ENCODE data around the gene HOXB2. TPM values are rescaled to one million over a fixed set of nuclear protein-coding genes. Genes with fewer than 3 reads are reported as not detected.

The HOXB2 gene
- total RNA-seq, 4 donors from 2014 or later: 36.3 to 86.4 (median 63.4) TPM

DNA sequence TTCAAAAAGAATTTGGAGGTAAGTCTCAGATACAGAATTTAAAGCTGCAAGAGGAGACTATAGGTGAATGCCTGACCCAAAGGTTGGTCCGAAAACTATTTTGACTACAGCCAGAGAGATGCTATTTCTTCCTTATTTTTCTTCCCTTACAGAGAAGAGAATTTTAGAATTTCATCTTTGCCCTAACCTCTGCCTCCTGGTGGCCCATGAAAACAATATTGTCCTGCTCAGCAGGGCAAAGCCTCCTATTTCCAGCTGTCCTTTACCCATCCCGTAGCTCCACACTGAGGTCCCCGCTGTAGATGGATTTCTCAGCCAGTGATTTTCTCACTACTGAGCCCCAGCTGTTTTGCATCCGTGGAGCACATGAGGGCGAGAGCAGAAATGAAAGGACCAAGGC is 38.7 kb downstream of the HOXB2 start:
- Histone ChIP-seq H3K27me3 (no peaks in the 10 kb centered on the region), H3K36me3 (no peaks in the 10 kb centered on the region)

DNA sequence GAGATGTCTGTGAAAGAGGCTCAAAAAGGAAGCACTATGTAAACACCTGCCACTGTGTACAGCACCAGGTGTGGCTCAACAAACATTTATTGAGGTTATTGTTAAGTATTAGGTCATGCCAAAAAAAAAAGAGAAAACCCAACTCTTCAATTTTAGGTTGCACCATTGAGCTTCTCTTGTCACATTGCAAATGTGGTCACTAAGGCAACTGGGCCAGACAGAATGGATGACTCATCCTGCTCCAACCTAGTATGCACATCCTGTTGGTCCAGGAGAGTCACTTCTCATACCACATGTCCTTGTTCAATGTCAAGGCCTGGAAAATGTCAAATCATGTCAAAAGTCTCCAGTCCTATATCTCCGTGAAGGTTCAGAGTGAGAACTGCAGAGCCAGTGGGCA is 39.1 kb downstream of the HOXB2 start:
- no peaks in the 10 kb centered on the region for H3K36me3 ChIP-seq
- 28% methylated on average over 1 of the region's 1 CpG for WGBS
- H3K4me1 ChIP-seq: peaks cover 0 to 29% (median 12%) of the 10 kb centered on the region in 4 donors
- intact Hi-C loops (cut with DNase I): no loop called here
- no peak overlapping the region for H3K27ac ChIP-seq (replicated peaks in 1 of 4)
- TF ChIP-seq POLR2AphosphoS5 (IDR thresholded peaks at IDR 0.05) (peak; percentile 46 to 68), EP300 (IDR thresholded peaks at IDR 0.05) (no peak)
- H3K9me3 ChIP-seq: no peaks in the 10 kb centered on the region
- no peaks in the 10 kb centered on the region for H3K27me3 ChIP-seq
- H3K4me3 ChIP-seq: no peak overlapping the region
- DNase-seq (ENCODE audit: extremely low spot score): no peak

More for the DNA sequence above, 38.7 kb downstream of the HOXB2 start:
- WGBS: 70% methylated on average over 5 of the region's 5 CpGs
- no peaks in the 10 kb centered on the region for H3K9me3 ChIP-seq
- no peak overlapping the region for H3K27ac ChIP-seq (replicated peaks in 1 of 4)
- no peak overlapping the region for H3K4me3 ChIP-seq
- no peak for DNase-seq (ENCODE audit: extremely low spot score)
- intact Hi-C loops (cut with DNase I): no loop called here
- TF ChIP-seq POLR2A (IDR thresholded peaks at IDR 0.05; ENCODE audit: low read depth): no peak
- TF ChIP-seq, protein P1, sequence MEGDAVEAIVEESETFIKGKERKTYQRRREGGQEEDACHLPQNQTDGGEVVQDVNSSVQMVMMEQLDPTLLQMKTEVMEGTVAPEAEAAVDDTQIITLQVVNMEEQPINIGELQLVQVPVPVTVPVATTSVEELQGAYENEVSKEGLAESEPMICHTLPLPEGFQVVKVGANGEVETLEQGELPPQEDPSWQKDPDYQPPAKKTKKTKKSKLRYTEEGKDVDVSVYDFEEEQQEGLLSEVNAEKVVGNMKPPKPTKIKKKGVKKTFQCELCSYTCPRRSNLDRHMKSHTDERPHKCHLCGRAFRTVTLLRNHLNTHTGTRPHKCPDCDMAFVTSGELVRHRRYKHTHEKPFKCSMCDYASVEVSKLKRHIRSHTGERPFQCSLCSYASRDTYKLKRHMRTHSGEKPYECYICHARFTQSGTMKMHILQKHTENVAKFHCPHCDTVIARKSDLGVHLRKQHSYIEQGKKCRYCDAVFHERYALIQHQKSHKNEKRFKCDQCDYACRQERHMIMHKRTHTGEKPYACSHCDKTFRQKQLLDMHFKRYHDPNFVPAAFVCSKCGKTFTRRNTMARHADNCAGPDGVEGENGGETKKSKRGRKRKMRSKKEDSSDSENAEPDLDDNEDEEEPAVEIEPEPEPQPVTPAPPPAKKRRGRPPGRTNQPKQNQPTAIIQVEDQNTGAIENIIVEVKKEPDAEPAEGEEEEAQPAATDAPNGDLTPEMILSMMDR (IDR thresholded peaks at IDR 0.05): no peak
- no peak for TF ChIP-seq POLR2AphosphoS5 (IDR thresholded peaks at IDR 0.05)
- TF ChIP-seq EP300 (IDR thresholded peaks at IDR 0.05): no peak
- peaks cover 0 to 24% (median 8%) of the 10 kb centered on the region in 4 donors for H3K4me1 ChIP-seq

DNA sequence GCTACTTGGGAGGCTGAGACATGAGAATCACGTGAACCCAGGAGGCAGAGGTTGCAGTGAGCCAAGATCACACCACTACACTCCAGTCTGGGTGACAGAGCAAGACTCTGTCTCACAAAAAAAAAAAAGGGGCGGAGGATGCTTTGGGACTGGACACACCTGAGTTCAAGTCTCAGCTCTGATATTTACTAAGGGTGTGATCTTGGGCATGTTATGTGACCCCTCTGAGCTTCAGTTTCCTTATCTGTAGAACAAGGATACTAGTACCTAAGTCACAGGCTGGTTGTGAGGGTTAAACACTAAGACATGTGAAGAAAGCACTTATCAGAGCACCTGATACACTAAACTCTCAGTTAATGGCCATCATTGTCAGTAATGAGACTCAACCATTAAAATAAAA is 40.0 kb downstream of the HOXB2 start:
- no peaks in the 10 kb centered on the region for H3K9me3 ChIP-seq
- no peaks in the 10 kb centered on the region for H3K36me3 ChIP-seq
- 90% methylated on average over 2 of the region's 2 CpGs for WGBS
- TF ChIP-seq, protein P1 (IDR thresholded peaks at IDR 0.05): no peak
- TF ChIP-seq POLR2A (IDR thresholded peaks at IDR 0.05; ENCODE audit: low read depth) (no peak), POLR2AphosphoS5 (IDR thresholded peaks at IDR 0.05) (no peak), EP300 (IDR thresholded peaks at IDR 0.05) (no peak)
- H3K4me3 ChIP-seq: no peak overlapping the region
- DNase-seq (ENCODE audit: extremely low spot score): no peak
- H3K4me1 ChIP-seq: peaks cover 0 to 35% (median 16%) of the 10 kb centered on the region in 4 donors
- no peak overlapping the region for H3K27ac ChIP-seq (replicated peaks in 1 of 4)
- no peaks in the 10 kb centered on the region for H3K27me3 ChIP-seq
- intact Hi-C loops (cut with DNase I): no loop called here

DNA sequence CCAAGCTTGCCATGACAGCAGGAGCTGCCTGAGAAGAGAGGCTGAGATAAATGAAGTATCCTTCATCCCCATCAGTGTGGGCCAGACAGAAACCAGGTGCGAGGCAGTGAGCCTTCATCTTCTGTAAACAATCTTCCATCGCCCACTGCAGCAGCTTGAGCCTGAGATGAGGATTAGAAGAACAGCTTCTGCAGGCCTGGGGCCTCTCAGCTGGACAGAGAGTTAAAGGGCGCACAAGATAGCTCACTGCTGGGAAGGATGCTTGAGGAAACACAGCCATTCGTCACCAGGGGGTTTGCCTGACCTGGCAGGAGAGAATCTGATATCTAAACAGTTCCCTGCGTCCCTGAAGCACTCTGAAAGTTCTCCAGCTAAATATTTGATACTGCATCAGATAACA is 41.2 kb downstream of the HOXB2 start:
- no peaks in the 10 kb centered on the region for H3K36me3 ChIP-seq
- peak overlapping the region in 2 of 4 donors; percentile 11 to 56 for H3K27ac ChIP-seq (replicated peaks in 1 of 4)
- H3K9me3 ChIP-seq: no peaks in the 10 kb centered on the region
- intact Hi-C loops (cut with DNase I): no loop called here
- WGBS: 63% methylated on average over 5 of the region's 5 CpGs
- no peaks in the 10 kb centered on the region for H3K27me3 ChIP-seq
- H3K4me1 ChIP-seq: peaks cover 0 to 35% (median 16%) of the 10 kb centered on the region in 4 donors
- TF ChIP-seq, protein P1 (IDR thresholded peaks at IDR 0.05): no peak
- TF ChIP-seq EP300 (IDR thresholded peaks at IDR 0.05) (no peak), POLR2A (IDR thresholded peaks at IDR 0.05; ENCODE audit: low read depth) (no peak), POLR2AphosphoS5 (IDR thresholded peaks at IDR 0.05) (no peak)
- H3K4me3 ChIP-seq: no peak overlapping the region
- no peak for DNase-seq (ENCODE audit: extremely low spot score)

DNA sequence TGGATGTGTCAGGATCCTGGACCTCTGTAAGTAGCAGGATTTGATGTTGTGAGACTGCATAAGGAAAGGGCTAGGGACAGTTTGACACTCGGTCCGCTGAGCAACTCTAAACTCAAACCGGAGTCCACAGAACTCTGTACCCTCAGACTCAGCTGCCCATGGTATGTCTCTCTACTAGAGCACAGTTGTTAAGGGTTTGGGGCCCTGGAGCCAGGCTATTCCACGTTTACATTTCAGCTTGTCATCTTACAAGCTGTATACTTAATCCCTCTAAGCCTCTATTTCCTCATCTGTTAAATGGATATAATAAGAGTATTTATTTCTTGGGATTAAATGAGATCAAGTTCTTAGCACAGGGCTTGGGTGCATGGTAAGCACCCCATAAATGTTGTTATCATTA is 42.0 kb downstream of the HOXB2 start:
- Histone ChIP-seq H3K4me3 (no peak overlapping the region), H3K4me1 (peaks cover 0 to 35% (median 17%) of the 10 kb centered on the region in 4 donors), H3K27me3 (no peaks in the 10 kb centered on the region), H3K36me3 (no peaks in the 10 kb centered on the region), H3K27ac (replicated peaks in 1 of 4) (no peak overlapping the region), H3K9me3 (no peaks in the 10 kb centered on the region)
- DNase-seq (ENCODE audit: extremely low spot score): no peak
- TF ChIP-seq, protein P1 (IDR thresholded peaks at IDR 0.05): no peak
- no peak for TF ChIP-seq POLR2AphosphoS5 (IDR thresholded peaks at IDR 0.05)
- no peak for TF ChIP-seq EP300 (IDR thresholded peaks at IDR 0.05)
- TF ChIP-seq POLR2A (IDR thresholded peaks at IDR 0.05; ENCODE audit: low read depth): no peak
- intact Hi-C loops (cut with DNase I): no loop called here
- WGBS: 84% methylated on average over 4 of the region's 4 CpGs
